ENCODE data around the gene STAT4.

STAT4 gene

DNA sequence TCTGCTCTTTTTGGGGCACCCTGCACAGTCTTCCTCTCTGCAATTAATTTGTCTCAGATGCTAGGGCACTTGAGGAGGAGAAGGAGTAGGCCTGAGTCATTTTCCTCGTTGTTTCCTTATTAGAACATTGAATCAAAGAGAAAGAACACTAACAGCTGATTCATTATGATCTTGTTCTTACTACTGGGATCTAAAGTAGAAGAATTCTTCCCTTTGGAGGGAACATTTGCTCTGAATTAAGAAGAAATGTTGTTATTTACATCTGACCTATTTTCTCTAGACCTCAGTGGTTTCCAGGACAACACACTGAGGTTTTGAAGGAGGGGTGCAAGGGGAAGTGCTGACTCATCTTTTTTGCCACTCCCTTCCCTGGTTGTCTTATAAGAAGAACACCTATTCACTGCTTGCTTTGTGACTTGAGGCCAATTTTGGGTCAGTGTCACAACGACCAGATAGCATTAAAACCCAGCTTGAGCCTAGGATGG, 112.5 kb downstream of the STAT4 start:
- no peak for DNase-seq
- no peak for TF ChIP-seq CTCF (IDR thresholded peaks at IDR 0.05)
- Mint-ChIP-seq H3K36me3 (ENCODE audit: low read depth) (no peaks in the 10 kb centered on the region), H3K4me3 (no peak overlapping the region), H3K27me3 (ENCODE audit: low read depth, poor library complexity) (no peaks in the 10 kb centered on the region), H3K27ac (no peak overlapping the region), H3K9me3 (peaks cover 4% of the 10 kb centered on the region), H3K4me1 (peaks cover 7% of the 10 kb centered on the region)

- H3K4me1 Mint-ChIP-seq = peaks cover 16% of the 10 kb centered on the region
- TF ChIP-seq CTCF (IDR thresholded peaks at IDR 0.05) = no peak
- no peaks in the 10 kb centered on the region for H3K36me3 Mint-ChIP-seq (ENCODE audit: low read depth)
- no peak for DNase-seq
- no peaks in the 10 kb centered on the region for H3K27me3 Mint-ChIP-seq (ENCODE audit: low read depth, poor library complexity)
- no peak overlapping the region for H3K27ac Mint-ChIP-seq
- no peaks in the 10 kb centered on the region for H3K9me3 Mint-ChIP-seq
- H3K4me3 Mint-ChIP-seq = no peak overlapping the region
Observed at GRCh38 chr2:191037351-191037750, 113.4 kb downstream of the STAT4 start.

- Mint-ChIP-seq H3K4me3 (no peak overlapping the region), H3K9me3 (no peaks in the 10 kb centered on the region), H3K4me1 (peaks cover 14% of the 10 kb centered on the region), H3K27ac (no peak overlapping the region), H3K27me3 (ENCODE audit: low read depth, poor library complexity) (no peaks in the 10 kb centered on the region), H3K36me3 (ENCODE audit: low read depth) (no peaks in the 10 kb centered on the region)
- TF ChIP-seq CTCF (IDR thresholded peaks at IDR 0.05) = no peak
- DNase-seq = no peak
Observed at GRCh38 chr2:191036363-191036762, 114.4 kb downstream of the STAT4 start.

DNA sequence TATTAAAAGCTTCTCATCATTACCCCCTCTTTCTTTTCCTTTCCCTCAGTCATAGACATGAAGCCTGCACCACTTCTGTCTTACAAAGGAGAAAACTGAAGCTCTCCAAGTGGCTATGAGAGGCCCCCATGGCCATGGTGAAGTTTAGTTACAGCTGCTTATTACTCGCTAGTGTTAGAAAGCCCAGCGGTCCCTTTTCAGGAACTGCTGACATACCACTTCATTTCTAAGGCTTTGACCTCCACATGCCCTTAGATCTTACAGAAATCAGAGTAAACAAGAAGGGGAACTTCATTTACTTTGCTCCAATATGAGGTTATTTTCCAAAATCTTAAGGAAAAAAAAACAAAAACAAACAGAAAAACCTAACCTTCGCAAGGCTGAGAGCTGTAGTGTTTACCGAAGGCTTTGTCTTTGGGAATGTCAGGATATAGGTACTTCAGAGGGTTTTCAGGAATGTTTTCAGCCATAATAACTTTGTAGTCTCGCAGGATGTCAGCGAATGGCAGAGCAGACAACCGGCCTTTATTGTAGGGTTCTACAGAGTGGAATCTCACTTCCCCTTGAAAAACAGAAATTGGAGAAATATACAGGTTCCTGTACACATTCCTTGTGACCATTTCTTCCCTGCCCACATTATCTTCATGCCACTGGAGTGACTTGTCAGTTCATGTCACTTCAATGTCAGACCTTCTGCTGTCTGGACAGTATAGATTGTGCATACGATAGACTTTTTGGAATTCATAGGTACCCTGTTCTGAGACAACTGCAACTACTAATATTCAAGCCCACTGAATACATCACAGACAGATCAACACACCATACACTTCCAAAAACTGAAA, 118.0 kb downstream of the STAT4 start:
- Mint-ChIP-seq H3K36me3 (ENCODE audit: low read depth) (no peaks in the 10 kb centered on the region), H3K27me3 (ENCODE audit: low read depth, poor library complexity) (no peaks in the 10 kb centered on the region), H3K4me1 (peaks cover 14% of the 10 kb centered on the region), H3K4me3 (no peak overlapping the region), H3K27ac (peak overlapping the region; percentile 77), H3K9me3 (no peaks in the 10 kb centered on the region)
- no peak for TF ChIP-seq CTCF (IDR thresholded peaks at IDR 0.05)
- DNase-seq = no peak

- Mint-ChIP-seq H3K9me3 (no peaks in the 10 kb centered on the region), H3K27ac (no peak overlapping the region), H3K4me3 (no peak overlapping the region), H3K27me3 (ENCODE audit: low read depth, poor library complexity) (peaks cover 5% of the 10 kb centered on the region), H3K36me3 (ENCODE audit: low read depth) (no peaks in the 10 kb centered on the region), H3K4me1 (peaks cover 14% of the 10 kb centered on the region)
- DNase-seq = no peak
- no peak for TF ChIP-seq CTCF (IDR thresholded peaks at IDR 0.05)
Observed at GRCh38 chr2:191031256-191031655, 119.5 kb downstream of the STAT4 start.

Measured in nephron progenitor cell (in vitro differentiated cells).